ENCODE results near the gene RHOT1.
A peak's percentile ranks its signal among the peaks of the same experiment; 100 is the strongest.
"Not testable (repeated sequence)": the region's sequence is repeated elsewhere in the genome, so short reads cannot be mapped to it uniquely, and the experiment has no call there.

RHOT1 gene

GRCh38 chr17:32123782-32124181, 18.5 kb upstream of the RHOT1 start:
- H3K9ac ChIP-seq (ENCODE audit: low read depth, low read length), result no peak overlapping the region
- no peak overlapping the region for H3K27ac ChIP-seq (ENCODE audit: low read depth, low read length)
- no peaks in the 10 kb centered on the region for H3K36me3 ChIP-seq (ENCODE audit: control insufficient read depth, insufficient read depth, low read length)
- H3K4me3 ChIP-seq (ENCODE audit: low read depth, low read length), result no peak overlapping the region
- no peaks in the 10 kb centered on the region for H3K27me3 ChIP-seq (ENCODE audit: control insufficient read depth, insufficient read depth, low read length)
- H3K9me3 ChIP-seq (ENCODE audit: control insufficient read depth, insufficient read depth, low read length), result no peaks in the 10 kb centered on the region
- H3K4me1 ChIP-seq (ENCODE audit: control insufficient read depth, insufficient read depth, low read length), result peaks cover 5% of the 10 kb centered on the region; the same call in 1 of the 2 replicates

GRCh38 chr17:32124985-32125847, 17.1 kb upstream of the RHOT1 start:
- Histone ChIP-seq H3K27ac (ENCODE audit: low read depth, low read length) (no peak overlapping the region), H3K9me3 (ENCODE audit: control insufficient read depth, insufficient read depth, low read length) (no peaks in the 10 kb centered on the region)

GRCh38 chr17:32125848-32126153, 16.5 kb upstream of the RHOT1 start:
- Histone ChIP-seq H3K27ac (ENCODE audit: low read depth, low read length) (no peak overlapping the region), H3K4me1 (ENCODE audit: control insufficient read depth, insufficient read depth, low read length) (peaks cover 5% of the 10 kb centered on the region; the same call in 1 of the 2 replicates), H3K9ac (ENCODE audit: low read depth, low read length) (no peak overlapping the region), H3K27me3 (ENCODE audit: control insufficient read depth, insufficient read depth, low read length) (no peaks in the 10 kb centered on the region), H3K9me3 (ENCODE audit: control insufficient read depth, insufficient read depth, low read length) (no peaks in the 10 kb centered on the region), H3K4me3 (ENCODE audit: low read depth, low read length) (no peak overlapping the region), H3K36me3 (ENCODE audit: control insufficient read depth, insufficient read depth, low read length) (no peaks in the 10 kb centered on the region)

More at GRCh38 chr17:32124985-32125847, 17.1 kb upstream of the RHOT1 start:
- H3K36me3 ChIP-seq (ENCODE audit: control insufficient read depth, insufficient read depth, low read length), result no peaks in the 10 kb centered on the region
- H3K27me3 ChIP-seq (ENCODE audit: control insufficient read depth, insufficient read depth, low read length), result no peaks in the 10 kb centered on the region
- H3K4me1 ChIP-seq (ENCODE audit: control insufficient read depth, insufficient read depth, low read length), result peaks cover 5% of the 10 kb centered on the region; the same call in 1 of the 2 replicates
- H3K9ac ChIP-seq (ENCODE audit: low read depth, low read length), result no peak overlapping the region
- no peak overlapping the region for H3K4me3 ChIP-seq (ENCODE audit: low read depth, low read length)

- Histone ChIP-seq H3K27ac (ENCODE audit: low read depth, low read length) (no peak overlapping the region), H3K9me3 (ENCODE audit: control insufficient read depth, insufficient read depth, low read length) (no peaks in the 10 kb centered on the region)
Observed at GRCh38 chr17:32126325-32126724, 16.0 kb upstream of the RHOT1 start.

GRCh38 chr17:32126746-32127145, 15.6 kb upstream of the RHOT1 start:
- Histone ChIP-seq H3K27ac (ENCODE audit: low read depth, low read length) (no peak overlapping the region), H3K36me3 (ENCODE audit: control insufficient read depth, insufficient read depth, low read length) (no peaks in the 10 kb centered on the region), H3K9ac (ENCODE audit: low read depth, low read length) (no peak overlapping the region), H3K9me3 (ENCODE audit: control insufficient read depth, insufficient read depth, low read length) (no peaks in the 10 kb centered on the region), H3K4me3 (ENCODE audit: low read depth, low read length) (peak overlapping the region; percentile 77; the same call in 1 of the 2 replicates), H3K27me3 (ENCODE audit: control insufficient read depth, insufficient read depth, low read length) (no peaks in the 10 kb centered on the region), H3K4me1 (ENCODE audit: control insufficient read depth, insufficient read depth, low read length) (peaks cover 5% of the 10 kb centered on the region; the same call in 1 of the 2 replicates)

More at GRCh38 chr17:32126325-32126724, 16.0 kb upstream of the RHOT1 start:
- Histone ChIP-seq H3K4me3 (ENCODE audit: low read depth, low read length) (no peak overlapping the region), H3K27me3 (ENCODE audit: control insufficient read depth, insufficient read depth, low read length) (no peaks in the 10 kb centered on the region), H3K9ac (ENCODE audit: low read depth, low read length) (no peak overlapping the region), H3K4me1 (ENCODE audit: control insufficient read depth, insufficient read depth, low read length) (peaks cover 5% of the 10 kb centered on the region; the same call in 1 of the 2 replicates), H3K36me3 (ENCODE audit: control insufficient read depth, insufficient read depth, low read length) (no peaks in the 10 kb centered on the region)

GRCh38 chr17:32127158-32127897, 15.0 kb upstream of the RHOT1 start:
- Histone ChIP-seq H3K27ac (ENCODE audit: low read depth, low read length) (peak overlapping the region; percentile 30), H3K9me3 (ENCODE audit: control insufficient read depth, insufficient read depth, low read length) (no peaks in the 10 kb centered on the region), H3K4me3 (ENCODE audit: low read depth, low read length) (peak overlapping the region; percentile 77)

GRCh38 chr17:32128470-32128869, 13.8 kb upstream of the RHOT1 start:
- not testable (repeated sequence) for H3K27me3 ChIP-seq (ENCODE audit: control insufficient read depth, insufficient read depth, low read length); H3K9me3 ChIP-seq (ENCODE audit: control insufficient read depth, insufficient read depth, low read length); H3K36me3 ChIP-seq (ENCODE audit: control insufficient read depth, insufficient read depth, low read length); H3K4me1 ChIP-seq (ENCODE audit: control insufficient read depth, insufficient read depth, low read length); H3K27ac ChIP-seq (ENCODE audit: low read depth, low read length); H3K9ac ChIP-seq (ENCODE audit: low read depth, low read length)
- peak overlapping the region; percentile 77 for H3K4me3 ChIP-seq (ENCODE audit: low read depth, low read length)

More at GRCh38 chr17:32127158-32127897, 15.0 kb upstream of the RHOT1 start:
- no peaks in the 10 kb centered on the region for H3K36me3 ChIP-seq (ENCODE audit: control insufficient read depth, insufficient read depth, low read length)
- peaks cover 5% of the 10 kb centered on the region; the same call in 1 of the 2 replicates for H3K4me1 ChIP-seq (ENCODE audit: control insufficient read depth, insufficient read depth, low read length)
- no peaks in the 10 kb centered on the region for H3K27me3 ChIP-seq (ENCODE audit: control insufficient read depth, insufficient read depth, low read length)
- H3K9ac ChIP-seq (ENCODE audit: low read depth, low read length), result peak overlapping the region; percentile 52; the same call in 1 of the 2 replicates

GRCh38 chr17:32135497-32136117, 6.7 kb upstream of the RHOT1 start:
- H3K4me1 ChIP-seq (ENCODE audit: control insufficient read depth, insufficient read depth, low read length); H3K4me3 ChIP-seq (ENCODE audit: low read depth, low read length); H3K36me3 ChIP-seq (ENCODE audit: control insufficient read depth, insufficient read depth, low read length); H3K27ac ChIP-seq (ENCODE audit: low read depth, low read length); H3K9ac ChIP-seq (ENCODE audit: low read depth, low read length); H3K9me3 ChIP-seq (ENCODE audit: control insufficient read depth, insufficient read depth, low read length); H3K27me3 ChIP-seq (ENCODE audit: control insufficient read depth, insufficient read depth, low read length): not testable (repeated sequence)

GRCh38 chr17:32136856-32137255, 5.4 kb upstream of the RHOT1 start:
- H3K9me3 ChIP-seq (ENCODE audit: control insufficient read depth, insufficient read depth, low read length), result peaks cover 9% of the 10 kb centered on the region
- no peaks in the 10 kb centered on the region for H3K27me3 ChIP-seq (ENCODE audit: control insufficient read depth, insufficient read depth, low read length)
- no peak overlapping the region for H3K4me3 ChIP-seq (ENCODE audit: low read depth, low read length)
- no peaks in the 10 kb centered on the region for H3K36me3 ChIP-seq (ENCODE audit: control insufficient read depth, insufficient read depth, low read length)
- no peak overlapping the region for H3K27ac ChIP-seq (ENCODE audit: low read depth, low read length)
- H3K4me1 ChIP-seq (ENCODE audit: control insufficient read depth, insufficient read depth, low read length), result peaks cover 6% of the 10 kb centered on the region; the same call in 1 of the 2 replicates
- H3K9ac ChIP-seq (ENCODE audit: low read depth, low read length), result no peak overlapping the region

GRCh38 chr17:32139504-32139903, 2.8 kb upstream of the RHOT1 start:
- H3K27ac ChIP-seq (ENCODE audit: low read depth, low read length); H3K27me3 ChIP-seq (ENCODE audit: control insufficient read depth, insufficient read depth, low read length); H3K36me3 ChIP-seq (ENCODE audit: control insufficient read depth, insufficient read depth, low read length): not testable (repeated sequence)

More at GRCh38 chr17:32139504-32139903, 2.8 kb upstream of the RHOT1 start:
- H3K9me3 ChIP-seq (ENCODE audit: control insufficient read depth, insufficient read depth, low read length); H3K4me3 ChIP-seq (ENCODE audit: low read depth, low read length); H3K9ac ChIP-seq (ENCODE audit: low read depth, low read length): not testable (repeated sequence)
- peaks cover 13% of the 10 kb centered on the region for H3K4me1 ChIP-seq (ENCODE audit: control insufficient read depth, insufficient read depth, low read length)

All from HUES48 (cell line).